Natural killer cell (primary cell): ENCODE results near the gene CDK18. TPM values are rescaled to one million over a fixed set of nuclear protein-coding genes. Genes with fewer than 3 reads are reported as not detected.

Source experiments
- ATAC-seq, 3 donors: fragments of 150-1000 bp in 2 of 3; fragments of 200-7000 bp in 1 of 3; cut with Tn5 transposase; 1 replicate in 1 of 3; 2 replicates in 2 of 3; pipeline ENCODE4 v1.10.0; 2021; ENCODE audit warnings: mild to moderate bottlenecking in 2 of 3, moderate library complexity in 2 of 3
- DNase-seq, 2 donors: peaks; one replicate each; pipeline versions ENCODE4 v3.0.0 to v3.0.0-alpha.2; 2013 to 2021; ENCODE audit warnings: mixed read lengths in 1 of 2
- H3K27ac ChIP-seq: one replicate; pipeline ENCODE4 v1.5.1; 2013; ENCODE audit warnings: mild to moderate bottlenecking, low read length
- H3K27me3 ChIP-seq: one replicate; pipeline ENCODE4 v1.6.1; 2013; ENCODE audit warnings: low read length; ENCODE audit not compliant: control insufficient read depth, insufficient read depth
- H3K36me3 ChIP-seq: one replicate; pipeline ENCODE4 v1.6.1; 2013; ENCODE audit warnings: low read length; ENCODE audit not compliant: control insufficient read depth, insufficient read depth
- H3K4me1 ChIP-seq: one replicate; pipeline ENCODE4 v1.6.1; 2013; ENCODE audit warnings: low read length; ENCODE audit not compliant: control insufficient read depth, insufficient read depth
- H3K4me3 ChIP-seq: one replicate; pipeline ENCODE4 v1.5.1; 2013; ENCODE audit warnings: low read length
- H3K9me3 ChIP-seq: one replicate; pipeline ENCODE4 v1.6.1; 2013; ENCODE audit warnings: low read length; ENCODE audit not compliant: control insufficient read depth, insufficient read depth
- H3K27ac Mint-ChIP-seq, 2 donors: one replicate each; pipeline ENCODE4 v1.8.0; 2022; ENCODE audit warnings: mild to moderate bottlenecking in 2 of 2, mixed read lengths in 2 of 2, moderate library complexity in 1 of 2
- H3K27me3 Mint-ChIP-seq, 2 donors: one replicate each; pipeline ENCODE4 v1.8.0; 2022; ENCODE audit warnings: low read depth in 2 of 2, mixed read lengths in 2 of 2
- H3K36me3 Mint-ChIP-seq: one replicate; pipeline ENCODE4 v1.8.0; 2022; ENCODE audit warnings: mixed read lengths
- H3K4me1 Mint-ChIP-seq, 2 donors: one replicate each; pipeline ENCODE4 v1.8.0; 2022; ENCODE audit warnings: mixed read lengths in 2 of 2
- H3K4me3 Mint-ChIP-seq: one replicate; pipeline ENCODE4 v1.8.0; 2022; ENCODE audit warnings: mild to moderate bottlenecking, moderate library complexity, mixed read lengths
- H3K9me3 Mint-ChIP-seq, 2 donors: one replicate each; pipeline ENCODE4 v1.8.0; 2022; ENCODE audit warnings: mixed read lengths in 2 of 2
- CTCF ChIP-seq: fragments of 200-600 bp; IDR thresholded peaks from one replicate; pipeline ENCODE4 v1.8.0; 2022; ENCODE audit warnings: antibody characterized with exemption
- WGBS: methylation state at CpG from one replicate; pipeline ENCODE4 v1.1.7; 2013; ENCODE audit warnings: missing lambda C conversion rate; ENCODE audit not compliant: insufficient coverage; 5-methylcytosine and 5-hydroxymethylcytosine counted together
- intact Hi-C: fragments of 100-400 bp; cut with micrococcal nuclease; formaldehyde crosslinking; loops from one replicate; pipeline ENCODE4 v1.14.2; 2022
- total RNA-seq, 4 donors: library from RNA; stranded (reverse); fragments of 120-200 nt in 1 of 4; gene quantifications; one replicate each; pipeline versions ENCODE4 v1.2.3 to v1.2.4, GENCODE V29; 2013 to 2022

Gene CDK18
- total RNA-seq, 3 donors from 2014 or later (not counting 1 experiment from before 2014, with no cell fraction given): 1.9 to 5.3 (median 4.0) TPM

GRCh38 chr1:205569411-205570172 lies 65.1 kb downstream of the CDK18 start:
- peaks cover 41 to 49% of the 10 kb centered on the region in 2 donors for H3K27me3 Mint-ChIP-seq
- H3K4me3 Mint-ChIP-seq: no peak overlapping the region

GRCh38 chr1:205570173-205570501 lies 65.7 kb downstream of the CDK18 start:
- Histone ChIP-seq H3K36me3 (no peaks in the 10 kb centered on the region), H3K4me3 (no peak overlapping the region), H3K4me1 (peaks cover 4% of the 10 kb centered on the region), H3K9me3 (no peaks in the 10 kb centered on the region), H3K27me3 (peaks cover 23% of the 10 kb centered on the region), H3K27ac (no peak overlapping the region)
- DNase-seq (no peak), ATAC-seq (no peak)
- H3K27ac Mint-ChIP-seq: no peak overlapping the region
- TF ChIP-seq CTCF: no peak
- no peaks in the 10 kb centered on the region for H3K9me3 Mint-ChIP-seq
- WGBS: 86% methylated on average over 7 of the region's 7 CpGs
- intact Hi-C loops: no loop called here
- H3K4me3 Mint-ChIP-seq: no peak overlapping the region
- peaks cover 41 to 49% of the 10 kb centered on the region in 2 donors for H3K27me3 Mint-ChIP-seq
- H3K36me3 Mint-ChIP-seq: no peaks in the 10 kb centered on the region
- no peaks in the 10 kb centered on the region for H3K4me1 Mint-ChIP-seq

More at GRCh38 chr1:205569411-205570172, 65.1 kb downstream of the CDK18 start:
- Histone ChIP-seq H3K36me3 (no peaks in the 10 kb centered on the region), H3K27ac (no peak overlapping the region), H3K4me1 (peaks cover 4% of the 10 kb centered on the region), H3K27me3 (peaks cover 23% of the 10 kb centered on the region), H3K9me3 (no peaks in the 10 kb centered on the region), H3K4me3 (no peak overlapping the region)
- no peak for TF ChIP-seq CTCF
- Mint-ChIP-seq H3K27ac (no peak overlapping the region), H3K9me3 (no peaks in the 10 kb centered on the region), H3K36me3 (no peaks in the 10 kb centered on the region), H3K4me1 (no peaks in the 10 kb centered on the region)
- DNase-seq: no peak
- no peak for ATAC-seq
- WGBS: 36% methylated on average over 18 of the region's 22 CpGs
- intact Hi-C loops: no loop called here

GRCh38 chr1:205570796-205571537 lies 66.5 kb downstream of the CDK18 start:
- Histone ChIP-seq H3K27me3 (peaks cover 23% of the 10 kb centered on the region), H3K4me1 (peaks cover 4% of the 10 kb centered on the region), H3K4me3 (no peak overlapping the region), H3K9me3 (no peaks in the 10 kb centered on the region), H3K27ac (no peak overlapping the region), H3K36me3 (no peaks in the 10 kb centered on the region)
- H3K4me3 Mint-ChIP-seq: peak overlapping the region; percentile 9
- no peak overlapping the region for H3K27ac Mint-ChIP-seq
- DNase-seq (no peak), ATAC-seq (no peak)
- no peaks in the 10 kb centered on the region for H3K36me3 Mint-ChIP-seq
- TF ChIP-seq CTCF: no peak
- no peaks in the 10 kb centered on the region for H3K9me3 Mint-ChIP-seq
- intact Hi-C loops: no loop called here
- WGBS: 85% methylated on average over 2 of the region's 2 CpGs
- H3K27me3 Mint-ChIP-seq: peaks cover 40 to 42% of the 10 kb centered on the region in 2 donors
- no peaks in the 10 kb centered on the region for H3K4me1 Mint-ChIP-seq
